ENCODE results near the gene NEAT1.

Gene NEAT1

GRCh38 chr11:65427691-65428577 is 5.3 kb downstream of the NEAT1 start:
- Histone ChIP-seq H3K4me3 (ENCODE audit: low read depth, low read length) (peak overlapping the region; percentile 93), H2AFZ (no peak overlapping the region), H3K79me2 (peaks cover 81% of the 10 kb centered on the region), H3K4me2 (ENCODE audit: low read length) (peak overlapping the region; percentile 80), H3K36me3 (ENCODE audit: control insufficient read depth, insufficient read depth, low read length) (peaks cover 29% of the 10 kb centered on the region), H3K27me3 (ENCODE audit: control insufficient read depth, insufficient read depth, low read length) (no peaks in the 10 kb centered on the region), H3K9me3 (ENCODE audit: control insufficient read depth, low read length) (no peaks in the 10 kb centered on the region), H3K27ac (peak overlapping the region; percentile 100), H3K9ac (peak overlapping the region; percentile 95), H3K4me1 (peaks cover 12% of the 10 kb centered on the region)
- no peak for TF ChIP-seq CTCF (IDR thresholded peaks at IDR 0.05)

- peak overlapping the region; percentile 95 for H3K9ac ChIP-seq
- peaks cover 12% of the 10 kb centered on the region for H3K4me1 ChIP-seq
- TF ChIP-seq CTCF (IDR thresholded peaks at IDR 0.05) = no peak
These were observed 6.0 kb downstream of the NEAT1 start for GRCh38 chr11:65428578-65429067.

GRCh38 chr11:65429068-65429681 is 6.6 kb downstream of the NEAT1 start:
- no peak for TF ChIP-seq CTCF (IDR thresholded peaks at IDR 0.05)
- Histone ChIP-seq H3K4me3 (ENCODE audit: low read depth, low read length) (peak overlapping the region; percentile 93), H2AFZ (no peak overlapping the region), H3K36me3 (ENCODE audit: control insufficient read depth, insufficient read depth, low read length) (peaks cover 20% of the 10 kb centered on the region), H3K27ac (peak overlapping the region; percentile 100), H3K27me3 (ENCODE audit: control insufficient read depth, insufficient read depth, low read length) (no peaks in the 10 kb centered on the region), H3K9me3 (ENCODE audit: control insufficient read depth, low read length) (no peaks in the 10 kb centered on the region), H3K4me1 (peaks cover 15% of the 10 kb centered on the region), H3K4me2 (ENCODE audit: low read length) (peak overlapping the region; percentile 80), H3K9ac (peak overlapping the region; percentile 20), H3K79me2 (peaks cover 71% of the 10 kb centered on the region)

More at GRCh38 chr11:65428578-65429067, 6.0 kb downstream of the NEAT1 start:
- H3K27ac ChIP-seq = peak overlapping the region; percentile 100
- no peaks in the 10 kb centered on the region for H3K27me3 ChIP-seq (ENCODE audit: control insufficient read depth, insufficient read depth, low read length)
- H2AFZ ChIP-seq = no peak overlapping the region
- peaks cover 24% of the 10 kb centered on the region for H3K36me3 ChIP-seq (ENCODE audit: control insufficient read depth, insufficient read depth, low read length)
- H3K79me2 ChIP-seq = peaks cover 77% of the 10 kb centered on the region
- peak overlapping the region; percentile 93 for H3K4me3 ChIP-seq (ENCODE audit: low read depth, low read length)
- H3K9me3 ChIP-seq (ENCODE audit: control insufficient read depth, low read length) = no peaks in the 10 kb centered on the region
- H3K4me2 ChIP-seq (ENCODE audit: low read length) = peak overlapping the region; percentile 80

- Histone ChIP-seq H3K27me3 (ENCODE audit: control insufficient read depth, insufficient read depth, low read length) (no peaks in the 10 kb centered on the region), H3K4me3 (ENCODE audit: low read depth, low read length) (peak overlapping the region; percentile 93), H3K4me1 (peaks cover 15% of the 10 kb centered on the region), H2AFZ (no peak overlapping the region), H3K9me3 (ENCODE audit: control insufficient read depth, low read length) (no peaks in the 10 kb centered on the region), H3K36me3 (ENCODE audit: control insufficient read depth, insufficient read depth, low read length) (peaks cover 17% of the 10 kb centered on the region), H3K79me2 (peaks cover 64% of the 10 kb centered on the region), H3K27ac (peak overlapping the region; percentile 100), H3K9ac (peak overlapping the region; percentile 20), H3K4me2 (ENCODE audit: low read length) (peak overlapping the region; percentile 80)
- no peak for TF ChIP-seq CTCF (IDR thresholded peaks at IDR 0.05)
These were observed 7.3 kb downstream of the NEAT1 start for GRCh38 chr11:65429724-65430405.
